ENCODE data around the gene OR10J1.

- TF ChIP-seq JUN (IDR thresholded peaks at IDR 0.05; ENCODE audit: low read depth, low read length) (no peak), TEAD4 (IDR thresholded peaks at IDR 0.05; ENCODE audit: low read depth, low read length) (no peak), TAF1 (IDR thresholded peaks at IDR 0.05; ENCODE audit: low read depth, low read length) (no peak), GABPA (IDR thresholded peaks at IDR 0.05; ENCODE audit: borderline replicate concordance, insufficient read depth, low read length) (no peak), MAX (IDR thresholded peaks at IDR 0.05) (no peak)
Measured at GRCh38 chr1:159406821-159407220, 32.7 kb upstream of the OR10J1 start.
